ENCODE results near the gene VWDE.
A peak's percentile ranks its signal among the peaks of the same experiment; 100 is the strongest.
"Not testable (repeated sequence)": the region's sequence is repeated elsewhere in the genome, so short reads cannot be mapped to it uniquely, and the experiment has no call there.

Gene VWDE

DNA sequence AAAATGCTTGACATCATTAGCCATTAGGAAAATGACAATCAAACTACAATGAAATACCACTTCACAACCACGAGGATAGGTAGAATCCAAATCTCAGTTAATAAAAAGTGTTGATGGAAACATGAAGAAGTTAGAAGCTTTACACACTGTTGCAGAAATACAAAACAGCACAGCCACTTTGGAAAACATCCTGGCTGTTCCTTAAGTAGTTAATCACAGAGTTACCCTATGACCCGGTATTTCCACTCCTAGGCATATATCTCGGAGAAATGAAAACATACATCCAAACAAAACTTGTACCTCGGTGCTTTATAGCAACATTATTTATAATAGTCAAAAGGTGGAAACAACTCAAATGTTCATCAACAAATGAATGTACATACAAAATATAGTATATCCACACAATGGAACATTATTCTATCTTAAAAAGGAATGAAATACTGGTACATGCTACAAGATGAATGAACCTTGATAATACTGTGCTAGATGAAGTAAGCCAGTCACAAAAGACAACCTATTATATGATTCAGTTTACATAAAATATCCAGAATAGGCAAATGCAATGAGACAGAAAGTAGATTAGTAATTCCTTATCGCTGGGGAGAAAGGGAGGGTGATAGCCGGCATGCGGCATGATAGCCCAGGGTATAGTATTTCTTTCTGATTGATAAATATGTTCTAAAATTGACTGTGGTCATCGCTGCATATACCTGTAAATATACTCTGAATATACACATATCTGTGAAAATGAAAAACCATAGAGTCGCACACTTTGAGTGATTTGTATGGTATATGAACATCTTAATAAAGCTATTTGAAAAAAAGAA, 1.9 kb downstream of the VWDE start:
- no peak for DNase-seq (ENCODE audit: low spot score)

DNA sequence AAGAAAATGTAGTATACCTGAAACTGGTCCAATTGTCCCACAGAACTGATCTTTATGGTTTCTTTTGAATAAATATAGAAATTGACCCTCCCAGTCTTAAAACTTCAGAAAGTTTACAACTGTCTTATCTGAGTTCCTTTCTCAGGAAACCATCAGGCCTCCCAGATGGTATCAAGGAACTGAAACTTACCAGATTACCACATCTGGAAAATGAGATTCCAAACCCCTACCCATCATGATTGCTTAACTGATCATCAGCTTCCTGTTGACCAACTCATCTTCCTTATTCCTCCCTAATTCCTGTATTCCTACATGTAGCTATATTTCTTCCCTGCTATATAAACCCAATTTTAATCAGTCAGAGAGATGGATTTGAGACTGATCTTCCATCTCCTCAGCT, 5.5 kb downstream of the VWDE start:
- no peak for DNase-seq (ENCODE audit: low spot score)

DNA sequence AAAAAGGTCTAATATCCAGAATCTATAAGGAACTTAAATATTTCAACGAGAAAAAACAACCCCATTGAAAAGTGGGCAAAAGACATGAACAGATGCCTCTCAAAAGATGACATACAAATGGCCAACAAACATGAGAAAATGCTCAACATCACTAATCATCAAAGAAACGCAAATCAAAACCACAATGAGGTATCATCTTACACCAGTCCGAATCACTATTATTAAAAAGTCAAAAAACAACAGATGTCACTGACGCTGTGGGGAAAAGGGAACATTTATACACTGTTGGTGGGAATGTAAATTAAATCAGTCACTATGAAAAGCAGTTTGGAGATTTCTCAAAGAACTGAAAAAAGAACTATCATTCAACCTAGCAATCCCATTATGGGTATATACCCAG, 6.0 kb downstream of the VWDE start:
- no peak for DNase-seq (ENCODE audit: low spot score)

GRCh38 chr7:12396670-12397069, 7.0 kb downstream of the VWDE start:
- DNase-seq (ENCODE audit: low spot score): not testable (repeated sequence)

DNA sequence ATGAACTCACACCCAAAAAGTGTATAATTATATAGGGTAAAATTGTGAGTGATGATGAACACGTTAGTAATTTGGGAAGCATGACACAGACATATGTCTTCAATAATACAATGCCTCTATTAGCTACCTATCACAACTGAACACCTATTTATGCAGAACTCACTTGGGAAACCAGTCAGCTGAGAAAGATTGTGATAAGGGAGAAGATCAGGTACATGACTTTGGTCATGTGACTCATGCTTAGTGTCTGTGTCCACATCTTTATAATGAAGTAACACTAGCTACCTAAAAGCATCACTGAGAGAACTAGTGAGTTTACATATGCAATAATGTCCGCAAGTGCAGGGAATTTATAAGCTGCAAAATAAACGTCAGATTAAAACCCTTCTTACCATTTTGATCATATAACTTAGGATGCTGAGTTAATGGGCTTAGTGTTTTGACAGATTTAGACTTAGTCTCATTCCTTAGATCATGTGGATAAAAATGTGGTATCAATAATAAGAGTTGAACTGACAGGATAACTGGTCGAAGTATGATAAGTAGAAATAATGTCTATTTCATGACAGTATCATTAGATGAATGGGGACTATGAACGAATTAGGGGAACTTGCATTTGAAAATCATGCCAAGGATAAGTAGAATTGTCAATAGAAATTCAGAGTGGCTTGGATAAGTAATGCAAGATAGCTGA, 11.6 kb downstream of the VWDE start:
- DNase-seq (ENCODE audit: low spot score): no peak

- DNase-seq (ENCODE audit: low spot score): peak; percentile 23
These were observed 14.5 kb downstream of the VWDE start for GRCh38 chr7:12389089-12389700.

DNA sequence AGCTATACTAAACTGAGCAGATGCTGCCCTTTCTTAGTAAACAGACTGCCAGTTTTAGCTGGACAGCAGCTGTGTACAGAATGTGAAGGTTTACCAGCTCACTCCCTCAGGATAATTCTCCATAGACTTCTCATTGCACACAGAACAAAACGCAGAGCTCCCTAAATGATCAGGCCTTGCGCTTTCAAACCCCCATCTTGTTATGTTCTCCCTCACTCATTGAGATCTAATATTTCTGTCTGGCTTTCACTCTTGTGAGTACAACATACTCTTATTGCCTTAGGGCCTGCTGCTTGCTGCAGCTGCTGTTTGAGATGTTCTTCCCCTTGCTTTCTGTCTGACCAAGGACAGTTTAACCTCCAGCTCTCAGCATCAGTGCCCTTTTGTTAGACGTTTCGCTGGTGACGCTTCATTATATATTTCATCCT, 17.3 kb downstream of the VWDE start:
- DNase-seq (ENCODE audit: low spot score): no peak

- no peak for DNase-seq (ENCODE audit: low spot score)
These were observed 18.3 kb downstream of the VWDE start for GRCh38 chr7:12385364-12385786.

GRCh38 chr7:12383377-12383776, 20.3 kb downstream of the VWDE start:
- no peak for DNase-seq (ENCODE audit: low spot score)

GRCh38 chr7:12378389-12378788, 25.3 kb downstream of the VWDE start:
- no peak for DNase-seq (ENCODE audit: low spot score)

DNA sequence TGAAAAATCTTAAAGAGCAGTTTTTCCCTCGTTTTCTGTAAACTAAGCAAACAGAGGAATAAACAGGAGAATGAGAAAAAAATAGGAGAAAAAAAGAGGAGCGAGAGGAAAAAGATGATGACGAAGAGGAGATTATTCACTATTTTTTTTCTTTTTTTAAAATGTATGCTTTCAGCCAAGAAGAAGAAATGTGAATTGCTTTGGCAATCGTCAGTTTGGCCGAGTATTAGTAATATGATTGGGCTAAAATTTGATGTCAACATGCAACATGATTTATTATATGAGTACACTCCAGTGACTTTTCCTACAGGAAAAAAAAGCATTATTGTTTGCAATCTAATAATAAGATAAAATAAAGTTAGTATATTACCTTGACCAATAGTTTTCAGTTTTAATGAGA, 26.3 kb downstream of the VWDE start:
- no peak for DNase-seq (ENCODE audit: low spot score)

DNA sequence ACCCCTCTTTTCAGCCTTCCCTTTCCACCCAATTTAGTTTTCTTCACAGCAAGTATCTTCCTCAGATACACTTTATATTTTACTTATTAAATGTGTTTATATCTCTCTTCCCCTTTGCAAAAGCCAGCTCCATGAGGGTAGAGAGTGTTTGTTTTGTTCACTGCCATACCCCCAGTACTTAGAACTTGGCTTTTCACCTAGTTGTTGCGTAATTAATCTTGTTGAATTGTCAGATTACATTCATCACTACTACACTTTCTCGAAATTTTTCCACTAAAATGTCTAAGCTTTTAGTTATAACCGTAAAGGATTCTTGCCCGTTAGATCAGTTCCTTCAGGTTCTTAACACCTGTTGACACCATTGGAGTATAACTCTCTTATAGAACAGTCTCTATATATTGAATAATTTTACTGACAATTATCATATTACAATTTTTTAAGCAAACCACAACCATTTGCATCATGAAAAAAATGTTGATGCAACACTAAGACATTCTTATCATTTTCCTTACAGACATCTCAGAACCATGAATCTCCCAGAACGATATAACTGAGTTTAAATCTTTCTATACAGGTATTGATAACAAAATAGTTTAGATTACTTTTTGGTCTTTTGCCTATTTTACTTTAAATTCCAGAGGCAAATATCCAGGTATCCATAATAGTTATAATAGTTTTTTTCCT, 29.9 kb downstream of the VWDE start:
- no peak for DNase-seq (ENCODE audit: low spot score)

- DNase-seq (ENCODE audit: low spot score): no peak
These were observed 33.4 kb downstream of the VWDE start for GRCh38 chr7:12370249-12370648.

- no peak for DNase-seq (ENCODE audit: low spot score)
These were observed 33.9 kb downstream of the VWDE start for GRCh38 chr7:12369756-12370155.

DNA sequence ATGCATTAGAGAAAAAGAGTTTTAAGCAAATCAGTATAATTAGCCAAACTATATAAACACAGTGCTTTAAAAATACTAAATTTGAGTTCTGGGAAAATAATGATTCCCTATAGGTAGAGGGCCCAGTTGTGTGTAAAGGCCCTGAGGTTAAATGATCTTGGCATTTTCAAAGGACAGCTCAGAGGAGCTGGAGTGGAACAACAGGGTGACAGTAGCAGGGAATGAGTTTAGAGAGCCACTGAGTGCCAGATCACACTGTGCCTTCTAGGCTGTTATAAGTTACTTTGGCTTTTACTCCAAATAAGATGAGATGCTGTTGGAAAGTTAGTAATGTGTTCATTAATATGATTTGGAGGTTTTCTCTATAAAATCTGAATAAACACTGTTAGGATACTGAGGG, 34.6 kb downstream of the VWDE start:
- no peak for DNase-seq (ENCODE audit: low spot score)

DNA sequence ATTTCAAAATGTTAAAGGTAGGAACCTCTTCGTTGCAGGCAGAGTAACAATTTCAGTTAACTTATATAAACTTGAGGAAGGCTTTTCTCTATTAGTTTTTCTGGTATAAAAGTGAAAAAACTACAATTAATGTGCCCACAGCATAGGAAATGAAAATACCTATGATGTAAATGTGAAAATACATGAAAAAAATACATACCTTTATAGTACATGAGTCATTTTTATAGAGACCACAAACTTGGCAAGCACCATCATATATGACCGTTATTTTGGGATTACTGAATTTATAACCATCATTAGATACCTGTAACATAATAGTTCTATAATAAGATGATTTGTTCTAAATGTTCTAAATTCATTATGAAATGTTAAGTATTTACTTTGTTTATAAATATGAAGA, 42.7 kb downstream of the VWDE start:
- no peak for DNase-seq (ENCODE audit: low spot score)

GRCh38 chr7:12358694-12359093, 45.0 kb downstream of the VWDE start:
- DNase-seq (ENCODE audit: low spot score): no peak

- no peak for DNase-seq (ENCODE audit: low spot score)
These were observed 46.2 kb downstream of the VWDE start for GRCh38 chr7:12357508-12357907.

- DNase-seq (ENCODE audit: low spot score): no peak
These were observed 51.8 kb downstream of the VWDE start for GRCh38 chr7:12351843-12352242.

DNA sequence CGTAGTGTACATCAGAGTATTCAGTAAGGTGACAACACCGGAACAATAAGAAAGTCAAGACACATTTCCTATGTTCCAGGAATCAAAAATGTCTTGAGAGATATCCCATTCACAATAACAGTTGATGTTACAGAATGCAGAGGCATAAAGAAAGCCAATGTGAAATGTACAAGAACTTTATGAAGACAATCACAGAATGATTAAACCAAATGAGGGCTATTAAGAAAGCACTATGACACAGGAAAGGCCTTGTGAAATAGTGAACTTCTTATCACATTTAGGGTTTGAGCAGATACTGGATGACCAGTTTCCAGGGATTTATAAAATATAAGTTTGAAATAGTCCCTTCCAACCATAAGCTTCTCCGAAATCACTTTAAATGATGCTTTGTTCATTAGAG, 52.7 kb downstream of the VWDE start:
- DNase-seq (ENCODE audit: low spot score): no peak

GRCh38 chr7:12337095-12337494, 66.6 kb downstream of the VWDE start:
- no peak for DNase-seq (ENCODE audit: low spot score)
